Fibroblast of pulmonary artery (primary cell): ENCODE measurements around the gene TENM4.
A peak's percentile ranks its signal among the peaks of the same experiment; 100 is the strongest.

Experiments used
- DNase-seq: peaks from one replicate; pipeline ENCODE4 v3.0.0-alpha.2; 2010; ENCODE audit warnings: low read depth
- H3K4me3 ChIP-seq: replicated peaks from 2 replicates; pipeline ENCODE4 v1.5.1; 2011; ENCODE audit warnings: low read depth, mild to moderate bottlenecking, control low read depth, low read length, moderate library complexity
- CTCF ChIP-seq: IDR thresholded peaks from 2 replicates; pipeline ENCODE4 v1.5.1; 2011; ENCODE audit warnings: mild to moderate bottlenecking, control low read depth, low read length, inconsistent platforms; ENCODE audit errors: missing control alignments

The TENM4 gene

GRCh38 chr11:79314906-79315689 lies 125.7 kb downstream of the TENM4 start:
- TF ChIP-seq CTCF: no peak
- peak; percentile 31 for DNase-seq
- no peak overlapping the region for H3K4me3 ChIP-seq

DNA sequence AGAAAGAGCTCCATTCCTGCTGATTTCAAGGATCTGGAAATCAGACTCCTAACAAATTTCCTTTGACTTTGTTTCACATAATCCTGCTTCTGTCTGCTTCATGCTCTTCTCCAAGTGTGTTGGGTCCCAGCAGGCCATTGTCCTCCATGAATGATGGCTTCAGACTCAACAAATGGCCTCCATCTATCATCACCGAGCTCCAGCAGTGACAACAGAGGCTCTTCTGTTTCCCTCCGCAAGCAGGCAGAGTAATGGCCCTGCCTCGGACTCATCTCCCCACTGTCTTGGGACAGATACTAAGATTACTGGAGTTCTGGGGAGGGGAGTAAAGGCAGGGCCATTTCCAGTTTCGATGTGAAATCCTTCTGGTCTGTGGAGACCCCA lies 127.3 kb downstream of the TENM4 start:
- TF ChIP-seq CTCF: no peak
- H3K4me3 ChIP-seq: no peak overlapping the region
- no peak for DNase-seq

- peak; percentile 16 for DNase-seq
- no peak overlapping the region for H3K4me3 ChIP-seq
- TF ChIP-seq CTCF: no peak
Measured at GRCh38 chr11:79312617-79313529, 128.0 kb downstream of the TENM4 start.

DNA sequence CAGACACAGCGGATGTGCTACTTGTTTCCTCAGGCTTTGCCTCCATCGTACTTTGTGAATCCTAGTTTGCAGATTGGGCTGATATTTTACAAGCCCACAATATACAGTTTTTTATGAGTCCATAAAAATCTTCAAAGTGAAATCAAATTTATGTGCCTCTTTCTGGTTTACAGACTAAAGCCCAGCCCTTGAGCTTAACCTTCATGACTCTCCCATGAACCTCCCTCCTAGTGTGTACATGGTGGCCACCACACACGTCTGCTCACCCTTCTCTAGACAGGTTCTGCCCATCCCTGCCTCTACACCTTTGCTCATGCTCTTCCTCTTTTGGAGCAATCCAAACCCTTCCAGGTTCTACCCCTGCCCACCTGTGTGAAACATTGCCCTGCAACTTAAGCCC lies 129.4 kb downstream of the TENM4 start:
- DNase-seq: no peak
- TF ChIP-seq CTCF: no peak
- no peak overlapping the region for H3K4me3 ChIP-seq

DNA sequence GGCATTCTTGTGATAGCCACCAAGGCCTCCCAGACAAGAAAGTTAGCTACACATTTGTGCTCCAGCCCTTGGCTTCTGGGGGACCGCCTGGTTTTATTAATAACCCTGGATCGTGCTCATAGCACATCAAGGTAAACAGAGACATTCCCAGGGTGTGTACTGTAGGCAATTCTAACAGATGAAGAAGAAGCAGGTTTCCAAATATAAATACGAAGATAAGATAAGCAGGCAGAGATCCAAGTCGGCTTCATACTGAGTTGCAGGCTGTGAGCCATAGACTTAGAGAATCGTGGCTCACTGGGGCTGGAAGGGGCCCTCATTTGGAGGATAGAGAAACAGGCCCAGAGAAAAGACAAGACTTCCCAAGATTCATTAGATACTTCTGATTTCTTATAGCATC lies 131.4 kb downstream of the TENM4 start:
- DNase-seq: no peak
- no peak overlapping the region for H3K4me3 ChIP-seq
- TF ChIP-seq CTCF: no peak

- H3K4me3 ChIP-seq: no peak overlapping the region
- TF ChIP-seq CTCF: no peak
- DNase-seq: no peak
Measured at GRCh38 chr11:79308429-79308828, 132.4 kb downstream of the TENM4 start.
